C4-2B (cell line): ENCODE results near the gene CAPZA2.

Experiments
- CTCF ChIP-seq: fragments of 450-650 bp; conservative IDR thresholded peaks from 2 replicates; pipeline ENCODE4 v1.5.1; 2017; ENCODE audit warnings: mild to moderate bottlenecking
- ZFX ChIP-seq: fragments of 450-650 bp; IDR thresholded peaks from 2 replicates; pipeline ENCODE4 v1.6.1; 2017

GRCh38 chr7:116863936-116864500, 1.6 kb downstream of the CAPZA2 start:
- TF ChIP-seq CTCF: no peak
- no peak for TF ChIP-seq ZFX
